Neural progenitor cell (in vitro differentiated cells): ENCODE measurements around the gene PAM16. TPM values are rescaled to one million over a fixed set of nuclear protein-coding genes. Genes with fewer than 3 reads are reported as not detected.

Source experiments
- DNase-seq: peaks from one replicate; pipeline ENCODE4 v3.0.0-alpha.2; 2016; ENCODE audit warnings: low spot score
- H2AFZ ChIP-seq: fragments of 200-600 bp; sonication (generic); replicated peaks from 2 replicates; pipeline ENCODE4 v1.6.1; 2016; ENCODE audit warnings: antibody characterized with exemption
- H3F3A ChIP-seq: fragments of 200-600 bp; sonication (generic); 2 replicates; pipeline ENCODE4 v1.6.1; 2016; ENCODE audit warnings: antibody characterized with exemption, low read depth
- H3K27ac ChIP-seq: fragments of 200-600 bp; sonication (generic); 2 replicates; pipeline ENCODE4 v1.5.1; 2016; ENCODE audit warnings: mild to moderate bottlenecking
- H3K27me3 ChIP-seq: fragments of 200-600 bp; sonication (generic); 2 replicates; pipeline ENCODE4 v1.6.1; 2016; ENCODE audit warnings: mild to moderate bottlenecking, moderate library complexity
- H3K36me3 ChIP-seq: fragments of 200-600 bp; sonication (generic); 2 replicates; pipeline ENCODE4 v1.5.1; 2016
- H3K4me1 ChIP-seq: fragments of 200-600 bp; sonication (generic); 2 replicates; pipeline ENCODE4 v1.6.1; 2016; ENCODE audit warnings: mixed run types
- H3K4me2 ChIP-seq: fragments of 200-600 bp; sonication (generic); 2 replicates; pipeline ENCODE4 v1.6.1; 2016
- H3K4me3 ChIP-seq: fragments of 200-600 bp; sonication (generic); 2 replicates; pipeline ENCODE4 v1.5.1; 2016
- H3K79me2 ChIP-seq: fragments of 200-600 bp; sonication (generic); 2 replicates; pipeline ENCODE4 v1.6.1; 2016; ENCODE audit warnings: low read depth
- H3K9ac ChIP-seq: fragments of 200-600 bp; sonication (generic); 2 replicates; pipeline ENCODE4 v1.6.1; 2016
- H3K9me3 ChIP-seq: fragments of 200-600 bp; sonication (generic); 2 replicates; pipeline ENCODE4 v1.5.1; 2016; ENCODE audit warnings: low read depth
- H4K20me1 ChIP-seq: fragments of 200-600 bp; sonication (generic); 2 replicates; pipeline ENCODE4 v1.6.1; 2016; ENCODE audit warnings: low read depth
- H3K27ac Mint-ChIP-seq: 3 replicates; pipeline ENCODE4 v1.8.0; 2021; ENCODE audit warnings: mixed read lengths
- H3K27me3 Mint-ChIP-seq: 2 replicates; pipeline ENCODE4 v1.8.0; 2022; ENCODE audit warnings: low read depth, mild to moderate bottlenecking, inconsistent platforms, moderate library complexity, mixed read lengths; ENCODE audit not compliant: insufficient read depth
- H3K36me3 Mint-ChIP-seq: 3 replicates; pipeline ENCODE4 v1.8.0; 2021; ENCODE audit warnings: mixed read lengths
- H3K4me1 Mint-ChIP-seq: 3 replicates; pipeline ENCODE4 v1.8.0; 2021; ENCODE audit warnings: mixed read lengths
- H3K4me3 Mint-ChIP-seq: 3 replicates; pipeline ENCODE4 v1.8.0; 2021; ENCODE audit warnings: mild to moderate bottlenecking, moderate library complexity, mixed read lengths
- H3K9me3 Mint-ChIP-seq: 3 replicates; pipeline ENCODE4 v1.8.0; 2020; ENCODE audit warnings: mixed read lengths
- CTCF ChIP-seq: fragments of 200-600 bp; sonication (generic); IDR thresholded peaks from 2 replicates; pipeline ENCODE4 v1.5.1; 2017; ENCODE audit warnings: antibody characterized with exemption, mild to moderate bottlenecking
- EZH2 ChIP-seq: fragments of 200-600 bp; sonication (generic); IDR thresholded peaks from 2 replicates; pipeline ENCODE4 v1.6.1; 2017; ENCODE audit warnings: antibody characterized with exemption, mild to moderate bottlenecking, moderate library complexity
- EZH2phosphoT487 ChIP-seq: fragments of 200-600 bp; sonication (generic); IDR thresholded peaks from 2 replicates; pipeline ENCODE4 v1.6.1; 2017; ENCODE audit warnings: antibody characterized with exemption
- total RNA-seq: library from RNA; depleted of rRNA; stranded (reverse); fragments of >200 nt; gene quantifications from 2 replicates; pipeline ENCODE4 v1.2.3, GENCODE V29; 2015; ENCODE audit warnings: low replicate concordance

PAM16 gene
- total RNA-seq, 1 donor from 2014 or later, result 17.0 TPM

- peaks cover 45% of the 10 kb centered on the region for H3K4me1 Mint-ChIP-seq
- no peak overlapping the region for H3K9ac ChIP-seq
Measured at GRCh38 chr16:4387781-4388180, 36.7 kb upstream of the PAM16 start.

GRCh38 chr16:4386951-4387565, 35.9 kb upstream of the PAM16 start:
- Histone ChIP-seq H3K4me1 (peaks cover 36% of the 10 kb centered on the region), H2AFZ (no peak overlapping the region), H3K36me3 (no peaks in the 10 kb centered on the region), H3F3A (peaks cover 13% of the 10 kb centered on the region), H3K9ac (no peak overlapping the region), H3K4me2 (no peak overlapping the region), H3K27ac (no peak overlapping the region), H3K79me2 (no peaks in the 10 kb centered on the region), H3K27me3 (no peaks in the 10 kb centered on the region), H3K4me3 (no peak overlapping the region), H3K9me3 (no peaks in the 10 kb centered on the region), H4K20me1 (no peaks in the 10 kb centered on the region)
- Mint-ChIP-seq H3K27ac (peak overlapping the region; percentile 50), H3K9me3 (no peaks in the 10 kb centered on the region), H3K36me3 (no peaks in the 10 kb centered on the region), H3K4me1 (peaks cover 41% of the 10 kb centered on the region), H3K27me3 (peaks cover 9% of the 10 kb centered on the region), H3K4me3 (no peak overlapping the region)
- TF ChIP-seq EZH2 (no peak), EZH2phosphoT487 (no peak), CTCF (no peak)
- DNase-seq, result no peak

More at GRCh38 chr16:4387781-4388180, 36.7 kb upstream of the PAM16 start:
- Mint-ChIP-seq H3K36me3 (no peaks in the 10 kb centered on the region), H3K4me3 (no peak overlapping the region), H3K27ac (no peak overlapping the region), H3K9me3 (no peaks in the 10 kb centered on the region), H3K27me3 (peaks cover 9% of the 10 kb centered on the region)
- H3K4me3 ChIP-seq, result no peak overlapping the region
- no peaks in the 10 kb centered on the region for H3K36me3 ChIP-seq
- no peaks in the 10 kb centered on the region for H3K9me3 ChIP-seq
- no peaks in the 10 kb centered on the region for H3K27me3 ChIP-seq
- H3K79me2 ChIP-seq, result no peaks in the 10 kb centered on the region
- H2AFZ ChIP-seq, result no peak overlapping the region
- H3F3A ChIP-seq, result peaks cover 20% of the 10 kb centered on the region
- no peak for TF ChIP-seq EZH2
- TF ChIP-seq EZH2phosphoT487, result no peak
- no peak for TF ChIP-seq CTCF
- H3K4me1 ChIP-seq, result peaks cover 44% of the 10 kb centered on the region
- no peak overlapping the region for H3K27ac ChIP-seq
- DNase-seq, result no peak
- H3K4me2 ChIP-seq, result no peak overlapping the region
- no peaks in the 10 kb centered on the region for H4K20me1 ChIP-seq

- TF ChIP-seq EZH2phosphoT487 (no peak), EZH2 (no peak), CTCF (no peak)
- H3K4me3 Mint-ChIP-seq, result no peak overlapping the region
- no peak for DNase-seq
Measured at GRCh38 chr16:4386451-4386805, 35.3 kb upstream of the PAM16 start.

More at GRCh38 chr16:4386451-4386805, 35.3 kb upstream of the PAM16 start:
- H3K4me1 Mint-ChIP-seq, result peaks cover 36% of the 10 kb centered on the region
- Histone ChIP-seq H2AFZ (no peak overlapping the region), H3K9me3 (no peaks in the 10 kb centered on the region), H3K27me3 (no peaks in the 10 kb centered on the region), H3K36me3 (no peaks in the 10 kb centered on the region), H3K27ac (no peak overlapping the region), H3F3A (peaks cover 8% of the 10 kb centered on the region), H4K20me1 (no peaks in the 10 kb centered on the region), H3K9ac (no peak overlapping the region), H3K4me3 (no peak overlapping the region), H3K4me2 (no peak overlapping the region), H3K79me2 (no peaks in the 10 kb centered on the region), H3K4me1 (peaks cover 30% of the 10 kb centered on the region)
- H3K36me3 Mint-ChIP-seq, result no peaks in the 10 kb centered on the region
- peaks cover 9% of the 10 kb centered on the region for H3K27me3 Mint-ChIP-seq
- H3K9me3 Mint-ChIP-seq, result no peaks in the 10 kb centered on the region
- peak overlapping the region; percentile 69 for H3K27ac Mint-ChIP-seq
